HG03095 (cell line): ENCODE measurements around the gene MVB12B.

Source experiments
- ATAC-seq: cut with Tn5 transposase; IDR thresholded peaks from one replicate; pipeline ENCODE4 v1.9.1; 2021; ENCODE audit warnings: moderate library complexity; ENCODE audit not compliant: unreplicated experiment

Gene MVB12B

GRCh38 chr9:126514037-126514821, 187.6 kb downstream of the MVB12B start:
- ATAC-seq = no peak

GRCh38 chr9:126515001-126515872, 188.6 kb downstream of the MVB12B start:
- ATAC-seq = no peak

- ATAC-seq = no peak
These were observed 189.4 kb downstream of the MVB12B start for GRCh38 chr9:126515873-126516505.

GRCh38 chr9:126516561-126516935, 189.9 kb downstream of the MVB12B start:
- ATAC-seq = no peak

- no peak for ATAC-seq
These were observed 190.6 kb downstream of the MVB12B start for GRCh38 chr9:126516936-126517832.

- no peak for ATAC-seq
These were observed 191.3 kb downstream of the MVB12B start for GRCh38 chr9:126517833-126518356.

GRCh38 chr9:126518763-126519162, 192.1 kb downstream of the MVB12B start:
- ATAC-seq = no peak

GRCh38 chr9:126519660-126520420, 193.2 kb downstream of the MVB12B start:
- no peak for ATAC-seq

- ATAC-seq = no peak
These were observed 193.8 kb downstream of the MVB12B start for GRCh38 chr9:126520453-126520852.

- ATAC-seq = no peak
These were observed 194.5 kb downstream of the MVB12B start for GRCh38 chr9:126521089-126521488.

- no peak for ATAC-seq
These were observed 194.9 kb downstream of the MVB12B start for GRCh38 chr9:126521551-126521950.

- ATAC-seq = no peak
These were observed 195.5 kb downstream of the MVB12B start for GRCh38 chr9:126521976-126522590.

GRCh38 chr9:126522612-126523356, 196.2 kb downstream of the MVB12B start:
- no peak for ATAC-seq

GRCh38 chr9:126523611-126524111, 197.0 kb downstream of the MVB12B start:
- ATAC-seq = no peak

GRCh38 chr9:126524353-126525077, 197.9 kb downstream of the MVB12B start:
- ATAC-seq = no peak

GRCh38 chr9:126526218-126527108, 199.8 kb downstream of the MVB12B start:
- no peak for ATAC-seq
